ENCODE data around the gene FCHSD2. TPM values are rescaled to one million over a fixed set of nuclear protein-coding genes. Genes with fewer than 3 reads are reported as not detected.

Gene FCHSD2
- total RNA-seq, 2 experiments from 2014 or later = 52.8 to 57.2 TPM

GRCh38 chr11:73156114-73156513 is 14.0 kb upstream of the FCHSD2 start:
- POLR2A ChIA-PET = no interaction called here

GRCh38 chr11:73155102-73155501 is 13.0 kb upstream of the FCHSD2 start:
- POLR2A ChIA-PET = no interaction called here
- H3K4me3 Mint-ChIP-seq = no peak overlapping the region
- peaks cover 74% of the 10 kb centered on the region for H3K4me1 Mint-ChIP-seq
- CTCF ChIA-PET = interaction anchor here (10.6 kb wide), 1 partner anchor 11 kb away, joined by 86 read pairs; the partner anchor contains the start of gene FCHSD2
- no peaks in the 10 kb centered on the region for H3K27me3 Mint-ChIP-seq
- peak overlapping the region; percentile 95 for H3K27ac Mint-ChIP-seq
- peaks cover 14% of the 10 kb centered on the region for H3K36me3 Mint-ChIP-seq (ENCODE audit: low read depth)
- no peak for DNase-seq
- H3K9me3 Mint-ChIP-seq = peaks cover 4% of the 10 kb centered on the region

More at GRCh38 chr11:73156114-73156513, 14.0 kb upstream of the FCHSD2 start:
- Mint-ChIP-seq H3K4me3 (no peak overlapping the region), H3K27ac (peak overlapping the region; percentile 82), H3K36me3 (ENCODE audit: low read depth) (peaks cover 14% of the 10 kb centered on the region), H3K9me3 (peaks cover 4% of the 10 kb centered on the region), H3K4me1 (peaks cover 64% of the 10 kb centered on the region), H3K27me3 (no peaks in the 10 kb centered on the region)
- DNase-seq = no peak
- CTCF ChIA-PET = interaction anchor here (0.6 to 12.1 kb wide), 5 partner anchors 11 to 324 kb away, joined by 3 to 113 read pairs (median 18); partner anchors contain the start of gene FCHSD2

- H3K9me3 Mint-ChIP-seq = peaks cover 4% of the 10 kb centered on the region
- CTCF ChIA-PET = interaction anchor here (10.6 kb wide), 1 partner anchor 10 kb away, joined by 86 read pairs; the partner anchor contains the start of gene FCHSD2
Observed at GRCh38 chr11:73154178-73154577, 12.1 kb upstream of the FCHSD2 start.

GRCh38 chr11:73152861-73153483 is 10.9 kb upstream of the FCHSD2 start:
- Mint-ChIP-seq H3K4me3 (peak overlapping the region; percentile 17), H3K9me3 (peaks cover 4% of the 10 kb centered on the region), H3K27me3 (no peaks in the 10 kb centered on the region), H3K27ac (peak overlapping the region; percentile 95), H3K36me3 (ENCODE audit: low read depth) (peaks cover 14% of the 10 kb centered on the region), H3K4me1 (peaks cover 86% of the 10 kb centered on the region)
- DNase-seq = peak; percentile 76
- CTCF ChIA-PET = interaction anchor here (0.7 to 10.6 kb wide), 3 partner anchors 9 to 21 kb away, joined by 4 to 86 read pairs (median 4); partner anchors contain the start of gene FCHSD2
- POLR2A ChIA-PET = interaction anchor here (0.7 to 1.7 kb wide), 2 partner anchors 8 to 10 kb away, joined by 3 to 8 read pairs; partner anchors contain the start of gene FCHSD2

More at GRCh38 chr11:73154178-73154577, 12.1 kb upstream of the FCHSD2 start:
- Mint-ChIP-seq H3K4me1 (peaks cover 82% of the 10 kb centered on the region), H3K27me3 (no peaks in the 10 kb centered on the region), H3K4me3 (peak overlapping the region; percentile 30), H3K36me3 (ENCODE audit: low read depth) (peaks cover 14% of the 10 kb centered on the region), H3K27ac (peak overlapping the region; percentile 95)
- POLR2A ChIA-PET = interaction anchor here (1.7 kb wide), 1 partner anchor 11 kb away, joined by 8 read pairs; the partner anchor contains the start of gene FCHSD2
- DNase-seq = peak; percentile 59

GRCh38 chr11:73152086-73152853 is 10.2 kb upstream of the FCHSD2 start:
- no peak overlapping the region for H3K4me3 Mint-ChIP-seq
- CTCF ChIA-PET = interaction anchor here (0.5 to 10.6 kb wide), 4 partner anchors 8 to 422 kb away, joined by 4 to 86 read pairs (median 4); partner anchors contain the start of gene FCHSD2

GRCh38 chr11:73151416-73151815 is 9.3 kb upstream of the FCHSD2 start:
- Mint-ChIP-seq H3K4me3 (no peak overlapping the region), H3K4me1 (peaks cover 90% of the 10 kb centered on the region)
- no peak for DNase-seq

More at GRCh38 chr11:73152086-73152853, 10.2 kb upstream of the FCHSD2 start:
- no peak for DNase-seq
- Mint-ChIP-seq H3K9me3 (peaks cover 4% of the 10 kb centered on the region), H3K27ac (peak overlapping the region; percentile 95), H3K36me3 (ENCODE audit: low read depth) (peaks cover 14% of the 10 kb centered on the region), H3K27me3 (no peaks in the 10 kb centered on the region), H3K4me1 (peaks cover 88% of the 10 kb centered on the region)
- POLR2A ChIA-PET = interaction anchor here (0.7 to 1.7 kb wide), 2 partner anchors 9 to 10 kb away, joined by 3 to 8 read pairs; partner anchors contain the start of gene FCHSD2

GRCh38 chr11:73149105-73149504 is 7.0 kb upstream of the FCHSD2 start:
- POLR2A ChIA-PET = no interaction called here

More at GRCh38 chr11:73151416-73151815, 9.3 kb upstream of the FCHSD2 start:
- ChIA-PET POLR2A (no interaction called here), CTCF (interaction anchor here (0.9 to 10.6 kb wide), 4 partner anchors 7 to 27 kb away, joined by 3 to 86 read pairs (median 4); partner anchors contain the start of gene FCHSD2)
- Mint-ChIP-seq H3K36me3 (ENCODE audit: low read depth) (peaks cover 14% of the 10 kb centered on the region), H3K27ac (peak overlapping the region; percentile 26), H3K27me3 (no peaks in the 10 kb centered on the region), H3K9me3 (peaks cover 4% of the 10 kb centered on the region)

GRCh38 chr11:73147771-73148681 is 5.9 kb upstream of the FCHSD2 start:
- no peak for DNase-seq
- POLR2A ChIA-PET = no interaction called here
- Mint-ChIP-seq H3K27me3 (no peaks in the 10 kb centered on the region), H3K27ac (no peak overlapping the region), H3K4me3 (no peak overlapping the region), H3K4me1 (peaks cover 79% of the 10 kb centered on the region), H3K9me3 (no peaks in the 10 kb centered on the region), H3K36me3 (ENCODE audit: low read depth) (peaks cover under 1% of the 10 kb centered on the region)
- CTCF ChIA-PET = interaction anchor here (1.2 to 6.7 kb wide), 4 partner anchors 7 to 30 kb away, joined by 3 to 86 read pairs (median 9); no protein-coding TSS in a partner anchor

More at GRCh38 chr11:73149105-73149504, 7.0 kb upstream of the FCHSD2 start:
- DNase-seq = no peak
- no peak overlapping the region for H3K27ac Mint-ChIP-seq
- H3K27me3 Mint-ChIP-seq = no peaks in the 10 kb centered on the region
- no peaks in the 10 kb centered on the region for H3K9me3 Mint-ChIP-seq
- peaks cover 79% of the 10 kb centered on the region for H3K4me1 Mint-ChIP-seq
- CTCF ChIA-PET = interaction anchor here (1.2 kb wide), 2 partner anchors 9 to 11 kb away, joined by 3 to 6 read pairs; no protein-coding TSS in a partner anchor
- H3K36me3 Mint-ChIP-seq (ENCODE audit: low read depth) = peaks cover 6% of the 10 kb centered on the region
- H3K4me3 Mint-ChIP-seq = no peak overlapping the region

- POLR2A ChIA-PET = no interaction called here
- CTCF ChIA-PET = interaction anchor here (1.1 to 6.7 kb wide), 4 partner anchors 9 to 32 kb away, joined by 3 to 86 read pairs (median 8); no protein-coding TSS in a partner anchor
- no peaks in the 10 kb centered on the region for H3K9me3 Mint-ChIP-seq
Observed at GRCh38 chr11:73145986-73146575, 4.0 kb upstream of the FCHSD2 start.

GRCh38 chr11:73143126-73143838 is 1.2 kb upstream of the FCHSD2 start:
- Mint-ChIP-seq H3K36me3 (ENCODE audit: low read depth) (peaks cover 24% of the 10 kb centered on the region), H3K9me3 (no peaks in the 10 kb centered on the region), H3K27ac (peak overlapping the region; percentile 95), H3K4me1 (peaks cover 65% of the 10 kb centered on the region), H3K4me3 (peak overlapping the region; percentile 81), H3K27me3 (no peaks in the 10 kb centered on the region)
- ChIA-PET CTCF (interaction anchor here (0.6 to 6.7 kb wide), 19 partner anchors 8 to 406 kb away, joined by 3 to 86 read pairs (median 4); partner anchors contain the start of gene STARD10), POLR2A (interaction anchor here (1.5 kb wide), 1 partner anchor 10 kb away, joined by 8 read pairs; no protein-coding TSS in a partner anchor)
- DNase-seq = no peak

More at GRCh38 chr11:73145986-73146575, 4.0 kb upstream of the FCHSD2 start:
- no peak for DNase-seq
- Mint-ChIP-seq H3K4me3 (no peak overlapping the region), H3K27ac (peak overlapping the region; percentile 71), H3K4me1 (peaks cover 64% of the 10 kb centered on the region), H3K36me3 (ENCODE audit: low read depth) (no peaks in the 10 kb centered on the region), H3K27me3 (no peaks in the 10 kb centered on the region)

Measured in activated CD4-positive, alpha-beta T cell treated with anti-CD3 and anti-CD28 coated beads, Interleukin-2, amount 10 ng/mL, durations not matched to agents 7 days and 5 days (primary cell).